ENCODE results near the gene EEF1AKMT4.
"Not testable (repeated sequence)": the region's sequence is repeated elsewhere in the genome, so short reads cannot be mapped to it uniquely, and the experiment has no call there.

EEF1AKMT4 gene

GRCh38 chr3:184261270-184261853 is 11.9 kb downstream of the EEF1AKMT4 start, which contains the start of gene CAMK2N2:
Gene CAMK2N2, minus strand, starts transcription at chr3:184261553. Its CDS starts 268 bp downstream, at chr3:184261285.
- peak; percentile 50 for DNase-seq

GRCh38 chr3:184261854-184262763 is 12.6 kb downstream of the EEF1AKMT4 start:
- peak; percentile 11 for DNase-seq

- no peak for DNase-seq
These were observed 13.3 kb downstream of the EEF1AKMT4 start for GRCh38 chr3:184262764-184263179.

- DNase-seq = not testable (repeated sequence)
These were observed 17.8 kb downstream of the EEF1AKMT4 start for GRCh38 chr3:184267249-184267648.

- no peak for DNase-seq
These were observed 22.8 kb downstream of the EEF1AKMT4 start for GRCh38 chr3:184272269-184272668.

- DNase-seq = no peak
These were observed 25.9 kb downstream of the EEF1AKMT4 start for GRCh38 chr3:184275381-184275701.

- DNase-seq = no peak
These were observed 26.8 kb downstream of the EEF1AKMT4 start, which contains the start of gene ECE2 for GRCh38 chr3:184275961-184276910. Gene ECE2, plus strand, starts transcription at chr3:184276022. Its CDS starts 132 bp downstream, at chr3:184276154.

GRCh38 chr3:184277366-184277765 is 27.9 kb downstream of the EEF1AKMT4 start:
- no peak for DNase-seq

GRCh38 chr3:184282941-184283340 is 33.5 kb downstream of the EEF1AKMT4 start:
- DNase-seq = no peak

- DNase-seq = no peak
These were observed 34.2 kb downstream of the EEF1AKMT4 start for GRCh38 chr3:184283681-184284080.

- peak; percentile 67 for DNase-seq
These were observed 35.2 kb downstream of the EEF1AKMT4 start for GRCh38 chr3:184284696-184285095.

GRCh38 chr3:184289426-184289938 is 40.0 kb downstream of the EEF1AKMT4 start:
- peak; percentile 53 for DNase-seq

GRCh38 chr3:184290331-184290730 is 40.9 kb downstream of the EEF1AKMT4 start:
- DNase-seq = no peak

- DNase-seq = no peak
These were observed 41.7 kb downstream of the EEF1AKMT4 start for GRCh38 chr3:184291044-184291737.

- no peak for DNase-seq
These were observed 42.4 kb downstream of the EEF1AKMT4 start for GRCh38 chr3:184291738-184292445.

- DNase-seq = no peak
These were observed 46.3 kb downstream of the EEF1AKMT4 start for GRCh38 chr3:184295771-184296170.

- no peak for DNase-seq
These were observed 47.1 kb downstream of the EEF1AKMT4 start for GRCh38 chr3:184296616-184297015.

GRCh38 chr3:184298759-184299487 is 49.5 kb downstream of the EEF1AKMT4 start, which contains the start of gene PSMD2:
Gene PSMD2, plus strand, starts transcription at chr3:184299241. Its CDS starts 26 bp downstream, at chr3:184299267.
- peak; percentile 97 for DNase-seq

GRCh38 chr3:184299488-184300377 is 50.3 kb downstream of the EEF1AKMT4 start:
- no peak for DNase-seq
